ENCODE measurements around the gene PLPPR3.

DNA sequence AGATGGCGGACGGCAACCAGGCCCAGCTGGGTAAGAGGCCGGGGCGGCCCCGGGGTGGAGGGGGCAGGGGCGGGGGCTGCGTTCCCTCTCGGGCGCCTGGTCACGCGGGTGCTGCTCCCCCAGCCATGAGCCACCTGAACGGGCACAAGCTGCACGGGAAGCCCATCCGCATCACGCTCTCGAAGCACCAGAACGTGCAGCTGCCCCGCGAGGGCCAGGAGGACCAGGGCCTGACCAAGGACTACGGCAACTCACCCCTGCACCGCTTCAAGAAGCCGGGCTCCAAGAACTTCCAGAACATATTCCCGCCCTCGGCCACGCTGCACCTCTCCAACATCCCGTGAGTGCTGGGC is 13.4 kb downstream of the PLPPR3 start:
- TF ChIP-seq GABPA (IDR thresholded peaks at IDR 0.05 in 1 of 2, conservative IDR thresholded peaks at IDR 0.05 in 1 of 2) (no peak), TAF1 (conservative IDR thresholded peaks at IDR 0.05) (no peak), YY1 (IDR thresholded peaks at IDR 0.05) (no peak), REST (IDR thresholded peaks at IDR 0.05) (no peak)
- TF ChIP-seq, protein P1, sequence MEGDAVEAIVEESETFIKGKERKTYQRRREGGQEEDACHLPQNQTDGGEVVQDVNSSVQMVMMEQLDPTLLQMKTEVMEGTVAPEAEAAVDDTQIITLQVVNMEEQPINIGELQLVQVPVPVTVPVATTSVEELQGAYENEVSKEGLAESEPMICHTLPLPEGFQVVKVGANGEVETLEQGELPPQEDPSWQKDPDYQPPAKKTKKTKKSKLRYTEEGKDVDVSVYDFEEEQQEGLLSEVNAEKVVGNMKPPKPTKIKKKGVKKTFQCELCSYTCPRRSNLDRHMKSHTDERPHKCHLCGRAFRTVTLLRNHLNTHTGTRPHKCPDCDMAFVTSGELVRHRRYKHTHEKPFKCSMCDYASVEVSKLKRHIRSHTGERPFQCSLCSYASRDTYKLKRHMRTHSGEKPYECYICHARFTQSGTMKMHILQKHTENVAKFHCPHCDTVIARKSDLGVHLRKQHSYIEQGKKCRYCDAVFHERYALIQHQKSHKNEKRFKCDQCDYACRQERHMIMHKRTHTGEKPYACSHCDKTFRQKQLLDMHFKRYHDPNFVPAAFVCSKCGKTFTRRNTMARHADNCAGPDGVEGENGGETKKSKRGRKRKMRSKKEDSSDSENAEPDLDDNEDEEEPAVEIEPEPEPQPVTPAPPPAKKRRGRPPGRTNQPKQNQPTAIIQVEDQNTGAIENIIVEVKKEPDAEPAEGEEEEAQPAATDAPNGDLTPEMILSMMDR (IDR thresholded peaks at IDR 0.05; ENCODE audit: low read depth, low read length, missing input control), result no peak
